Measurements from ENCODE around the gene DCHS2.

The DCHS2 gene

DNA sequence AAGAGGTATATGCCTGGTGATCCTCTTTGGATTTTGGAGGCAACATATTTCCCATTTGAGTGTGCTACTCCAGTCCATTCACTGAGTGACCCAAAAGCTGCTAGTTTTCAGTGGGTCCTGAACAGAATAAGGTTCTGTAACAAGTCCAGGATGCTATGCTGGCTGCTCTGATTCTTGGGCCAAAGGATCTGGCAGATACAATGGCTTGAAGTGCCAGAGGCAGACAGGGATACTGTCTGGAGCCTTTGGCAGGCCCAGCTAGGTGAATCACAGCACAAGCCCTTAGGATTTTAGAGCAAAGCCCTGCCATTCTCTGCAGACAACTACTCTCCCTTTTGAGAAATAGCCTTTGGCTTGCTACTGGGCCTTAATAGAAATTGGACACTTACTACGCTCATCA, 40.6 kb downstream of the DCHS2 start:
- peak; percentile 28 for DNase-seq

DNA sequence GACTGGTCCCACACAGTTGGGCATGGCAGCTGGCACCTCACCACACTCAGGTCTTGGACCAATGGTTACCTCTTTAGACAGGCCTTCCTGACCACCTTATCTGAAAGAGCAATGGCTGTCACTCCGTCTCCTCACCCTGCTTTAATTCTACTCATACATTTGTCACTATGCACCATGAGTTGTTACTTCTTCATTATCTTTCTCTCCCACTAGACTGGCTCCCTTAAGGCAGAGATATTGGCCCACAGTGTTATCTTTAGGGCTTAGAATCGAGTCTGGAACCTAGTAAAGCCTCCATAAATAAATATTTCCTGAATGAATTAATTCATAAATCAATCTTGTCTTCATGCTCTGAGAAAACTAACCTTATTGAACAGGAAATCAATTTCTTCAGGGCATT, 46.6 kb downstream of the DCHS2 start:
- no peak for DNase-seq

- DNase-seq: no peak
Measured at GRCh38 chr4:154441982-154442381, 49.6 kb downstream of the DCHS2 start.

GRCh38 chr4:154441124-154441523, 50.5 kb downstream of the DCHS2 start:
- DNase-seq: no peak

- DNase-seq: no peak
Measured at GRCh38 chr4:154439224-154439623, 52.4 kb downstream of the DCHS2 start.

DNA sequence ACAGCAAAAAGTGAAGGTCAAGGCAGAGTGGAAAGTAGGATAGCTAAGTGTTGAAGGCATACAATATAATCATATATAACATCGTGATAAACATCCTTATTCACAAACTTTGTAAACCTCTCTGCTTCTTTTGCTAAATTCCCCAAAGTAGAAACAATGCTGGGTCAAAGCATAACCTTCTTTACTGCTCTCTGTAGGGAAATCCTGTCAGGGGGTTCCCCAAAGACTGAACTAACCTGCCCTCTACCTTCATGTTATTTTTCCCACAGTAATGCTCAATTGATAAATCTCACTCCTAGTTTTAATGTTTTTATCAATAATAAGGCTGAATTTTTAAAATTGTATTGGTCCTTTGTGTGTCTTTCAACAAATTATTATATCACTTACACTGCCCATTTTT, 55.7 kb downstream of the DCHS2 start:
- DNase-seq: no peak

DNA sequence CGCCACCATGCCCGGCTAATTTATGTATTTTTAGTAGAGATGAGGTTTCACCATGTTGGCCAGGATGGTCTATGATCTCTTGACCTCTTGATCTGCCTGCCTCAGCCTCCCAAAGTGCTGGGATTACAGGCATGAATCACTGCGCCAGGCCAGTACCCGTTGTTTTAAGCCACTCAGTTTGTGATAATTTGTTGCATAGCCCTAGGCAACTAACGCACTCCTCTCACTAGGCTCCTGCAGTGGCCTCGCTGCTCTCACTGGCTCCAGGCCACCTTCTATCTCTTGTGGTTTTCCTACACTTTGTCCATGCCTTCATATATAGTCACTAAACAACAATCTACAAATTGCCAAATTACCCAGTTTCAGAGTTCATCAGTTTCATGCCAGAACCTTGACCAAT, 58.1 kb downstream of the DCHS2 start:
- DNase-seq: no peak

DNA sequence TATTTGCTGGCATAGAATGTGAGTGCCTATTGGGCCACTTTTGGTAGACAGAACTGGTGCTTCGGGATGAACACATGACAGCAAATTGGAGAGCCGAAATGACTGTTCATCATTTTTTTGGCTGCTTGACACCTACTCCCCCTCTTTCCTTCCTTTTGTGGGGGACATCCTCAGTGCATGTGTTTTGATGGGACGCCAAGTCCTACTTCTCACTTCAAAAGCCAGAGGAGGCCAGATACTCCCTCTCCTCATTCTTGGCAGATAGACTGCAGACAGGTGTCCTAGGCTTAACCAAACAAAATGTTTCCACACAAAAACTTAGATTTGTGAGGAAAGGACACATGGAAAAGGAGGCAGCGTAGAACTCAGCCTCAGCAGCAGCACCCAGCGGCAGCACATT, 62.4 kb downstream of the DCHS2 start:
- DNase-seq: no peak

- no peak for DNase-seq
Measured at GRCh38 chr4:154427149-154427548, 64.5 kb downstream of the DCHS2 start.

- no peak for DNase-seq
Measured at GRCh38 chr4:154425514-154425913, 66.1 kb downstream of the DCHS2 start.

- DNase-seq: no peak
Measured at GRCh38 chr4:154424810-154425484, 66.7 kb downstream of the DCHS2 start.

GRCh38 chr4:154422152-154422551, 69.4 kb downstream of the DCHS2 start:
- DNase-seq: no peak

GRCh38 chr4:154421618-154422017, 70.0 kb downstream of the DCHS2 start:
- no peak for DNase-seq

DNA sequence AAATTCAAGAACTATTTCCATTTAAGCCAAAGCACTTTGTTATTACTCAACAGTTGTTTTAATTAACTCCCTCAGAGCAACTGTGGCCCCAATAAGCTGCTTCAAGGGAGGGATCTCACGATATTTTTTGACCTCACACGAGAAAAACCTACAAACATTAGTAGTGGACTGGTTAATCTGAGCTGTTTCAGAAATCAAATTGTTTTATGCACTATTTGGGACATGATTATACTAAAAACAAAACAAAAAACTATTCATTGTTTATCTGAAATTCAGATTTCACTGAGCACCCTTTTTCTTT, 74.3 kb downstream of the DCHS2 start:
- DNase-seq: no peak

- no peak for DNase-seq
Measured at GRCh38 chr4:154416190-154416547, 75.4 kb downstream of the DCHS2 start.

DNA sequence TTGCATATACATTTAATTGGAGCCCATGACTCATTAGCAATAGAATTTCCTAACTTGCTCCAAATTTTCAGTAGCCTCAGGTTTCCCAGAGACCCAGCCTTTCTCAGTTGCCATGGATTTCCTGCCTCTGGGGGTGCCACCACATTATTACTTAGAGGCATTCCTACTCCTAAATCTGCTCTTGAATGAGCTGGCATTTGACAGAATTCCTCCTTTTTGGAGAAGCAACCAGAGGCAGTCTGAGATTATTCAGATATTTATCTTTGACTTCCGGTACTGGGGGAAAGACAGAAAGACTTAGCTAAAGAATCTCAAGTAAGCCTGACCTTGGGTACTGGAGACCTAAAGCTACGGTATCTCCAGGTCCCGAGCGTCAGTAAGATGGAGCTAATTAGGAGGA, 76.3 kb downstream of the DCHS2 start:
- no peak for DNase-seq

DNA sequence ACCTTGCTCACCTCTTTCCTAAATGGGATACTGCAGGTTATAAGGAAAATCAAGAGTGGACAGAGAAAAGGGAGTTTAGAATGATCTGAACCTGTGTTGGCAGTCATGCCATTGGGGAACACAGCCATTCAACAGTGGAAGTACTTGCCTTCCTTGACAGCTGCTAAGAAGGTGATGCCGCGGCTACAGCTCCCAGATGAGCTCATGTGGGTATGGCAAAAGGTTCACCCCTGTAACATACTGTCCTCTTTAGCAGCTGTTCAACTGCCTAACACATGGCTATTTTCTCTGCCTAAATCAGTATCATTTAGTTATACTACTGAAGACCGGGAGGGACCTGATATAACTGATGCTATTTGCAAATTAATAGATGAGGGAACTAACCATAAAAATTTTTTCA, 76.8 kb downstream of the DCHS2 start:
- no peak for DNase-seq

GRCh38 chr4:154414371-154414770, 77.2 kb downstream of the DCHS2 start:
- no peak for DNase-seq

GRCh38 chr4:154407443-154407842, 84.2 kb downstream of the DCHS2 start:
- DNase-seq: no peak

- no peak for DNase-seq
Measured at GRCh38 chr4:154406018-154406795, 85.4 kb downstream of the DCHS2 start.

GRCh38 chr4:154399259-154399974, 92.2 kb downstream of the DCHS2 start:
- peak; percentile 59 for DNase-seq

GRCh38 chr4:154390324-154390723, 101.3 kb downstream of the DCHS2 start:
- no peak for DNase-seq

DNA sequence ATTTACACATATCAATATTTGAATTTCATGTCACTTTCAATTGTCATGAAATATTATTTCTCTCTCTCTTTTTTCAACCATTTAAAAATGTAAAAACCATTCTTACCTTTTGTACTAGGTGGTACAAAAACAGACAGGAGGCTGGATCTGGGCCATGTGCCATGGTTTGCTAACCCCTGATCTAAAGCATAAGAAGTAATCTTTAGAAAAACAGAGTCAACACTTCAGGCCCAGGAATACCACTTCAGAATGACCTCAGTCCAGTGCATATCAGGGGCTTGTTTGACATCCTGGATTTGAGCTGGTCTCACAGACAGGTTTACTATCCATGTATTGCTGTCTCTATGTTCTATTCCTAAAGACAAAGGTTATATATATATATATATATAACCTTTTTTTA, 102.5 kb downstream of the DCHS2 start:
- DNase-seq: no peak

- DNase-seq: no peak
Measured at GRCh38 chr4:154384012-154384411, 107.6 kb downstream of the DCHS2 start.
